Activated CD8-positive, alpha-beta T cell treated with anti-CD3 and anti-CD28 coated beads for 36 hours (primary cell): Measurements from ENCODE around the gene CCL18. TPM values are rescaled to one million over a fixed set of nuclear protein-coding genes. Genes with fewer than 3 reads are reported as not detected.
A peak's percentile ranks its signal among the peaks of the same experiment; 100 is the strongest.

Source experiments
- ATAC-seq: fragments of 200-7000 bp; cut with Tn5 transposase; one replicate; pipeline ENCODE4 v1.10.0; 2021; ENCODE audit warnings: mild to moderate bottlenecking, moderate library complexity
- CTCF ChIA-PET: fragments of 350-600 bp; sonication (Branson Sonifier 250); formaldehyde crosslinking; loops from one replicate; lab custom pipeline; 2021; ENCODE audit warnings: antibody characterized with exemption; lab: Charles Lee
- POLR2A ChIA-PET: fragments of 350-600 bp; sonication (Branson Sonifier 250); formaldehyde crosslinking; loops from one replicate; lab custom pipeline; 2021; ENCODE audit warnings: antibody characterized with exemption; lab: Charles Lee
- DNase-seq: peaks from one replicate; pipeline ENCODE4 v3.0.0-alpha.2; 2020
- H3K27ac Mint-ChIP-seq: one replicate; pipeline ENCODE4 v1.8.0; 2021; ENCODE audit warnings: mild to moderate bottlenecking, mixed read lengths
- H3K27me3 Mint-ChIP-seq: one replicate; pipeline ENCODE4 v1.8.0; 2021; ENCODE audit warnings: mixed read lengths
- H3K36me3 Mint-ChIP-seq: one replicate; pipeline ENCODE4 v1.8.0; 2021; ENCODE audit warnings: low read depth, mixed read lengths
- H3K4me1 Mint-ChIP-seq: one replicate; pipeline ENCODE4 v1.8.0; 2021; ENCODE audit warnings: low read depth, mixed read lengths
- H3K4me3 Mint-ChIP-seq: one replicate; pipeline ENCODE4 v1.8.0; 2021; ENCODE audit warnings: mild to moderate bottlenecking, moderate library complexity, mixed read lengths
- H3K9me3 Mint-ChIP-seq: one replicate; pipeline ENCODE4 v1.8.0; 2021; ENCODE audit warnings: mixed read lengths
- intact Hi-C: fragments of 100-400 bp; cut with micrococcal nuclease; formaldehyde crosslinking; loops from one replicate; pipeline ENCODE4 v1.10.0; 2022
- total RNA-seq, 2 experiments: library from RNA; stranded (reverse); gene quantifications; one replicate each; pipeline ENCODE4 v1.2.3, GENCODE V29; 2021
- TF ChIP-seq, protein P1 (sequence below): fragments of 200-600 bp; IDR thresholded peaks from one replicate; pipeline ENCODE4 v1.8.0; 2022; ENCODE audit warnings: antibody characterized with exemption, mild to moderate bottlenecking

The CCL18 gene
- total RNA-seq, 2 experiments from 2014 or later: not detected

GRCh38 chr17:36057911-36058310, 6.2 kb upstream of the CCL18 start:
- intact Hi-C loops: no loop called here
- POLR2A ChIA-PET: interaction anchor here (1.0 to 1.1 kb wide), 2 partner anchors 8 to 13 kb away, joined by 3 to 4 read pairs; no protein-coding TSS in a partner anchor

GRCh38 chr17:36059406-36059805, 4.7 kb upstream of the CCL18 start:
- Mint-ChIP-seq H3K36me3 (no peaks in the 10 kb centered on the region), H3K4me3 (no peak overlapping the region), H3K27me3 (peaks cover 6% of the 10 kb centered on the region), H3K27ac (no peak overlapping the region), H3K4me1 (peaks cover 6% of the 10 kb centered on the region), H3K9me3 (no peaks in the 10 kb centered on the region)
- ChIA-PET CTCF (interaction anchor here (4.4 kb wide), 1 partner anchor 14 kb away, joined by 27 read pairs; no protein-coding TSS in a partner anchor), POLR2A (no interaction called here)
- no peak for ATAC-seq
- TF ChIP-seq, protein P1, sequence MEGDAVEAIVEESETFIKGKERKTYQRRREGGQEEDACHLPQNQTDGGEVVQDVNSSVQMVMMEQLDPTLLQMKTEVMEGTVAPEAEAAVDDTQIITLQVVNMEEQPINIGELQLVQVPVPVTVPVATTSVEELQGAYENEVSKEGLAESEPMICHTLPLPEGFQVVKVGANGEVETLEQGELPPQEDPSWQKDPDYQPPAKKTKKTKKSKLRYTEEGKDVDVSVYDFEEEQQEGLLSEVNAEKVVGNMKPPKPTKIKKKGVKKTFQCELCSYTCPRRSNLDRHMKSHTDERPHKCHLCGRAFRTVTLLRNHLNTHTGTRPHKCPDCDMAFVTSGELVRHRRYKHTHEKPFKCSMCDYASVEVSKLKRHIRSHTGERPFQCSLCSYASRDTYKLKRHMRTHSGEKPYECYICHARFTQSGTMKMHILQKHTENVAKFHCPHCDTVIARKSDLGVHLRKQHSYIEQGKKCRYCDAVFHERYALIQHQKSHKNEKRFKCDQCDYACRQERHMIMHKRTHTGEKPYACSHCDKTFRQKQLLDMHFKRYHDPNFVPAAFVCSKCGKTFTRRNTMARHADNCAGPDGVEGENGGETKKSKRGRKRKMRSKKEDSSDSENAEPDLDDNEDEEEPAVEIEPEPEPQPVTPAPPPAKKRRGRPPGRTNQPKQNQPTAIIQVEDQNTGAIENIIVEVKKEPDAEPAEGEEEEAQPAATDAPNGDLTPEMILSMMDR: no peak
- intact Hi-C loops: no loop called here
- no peak for DNase-seq

More at GRCh38 chr17:36057911-36058310, 6.2 kb upstream of the CCL18 start:
- H3K4me1 Mint-ChIP-seq: peaks cover 6% of the 10 kb centered on the region
- H3K9me3 Mint-ChIP-seq: no peaks in the 10 kb centered on the region
- peaks cover 8% of the 10 kb centered on the region for H3K27me3 Mint-ChIP-seq
- H3K4me3 Mint-ChIP-seq: no peak overlapping the region
- CTCF ChIA-PET: interaction anchor here (1.1 to 4.4 kb wide), 2 partner anchors 16 to 91 kb away, joined by 4 to 27 read pairs; no protein-coding TSS in a partner anchor
- no peaks in the 10 kb centered on the region for H3K36me3 Mint-ChIP-seq
- no peak overlapping the region for H3K27ac Mint-ChIP-seq
- ATAC-seq (no peak), DNase-seq (no peak)
- TF ChIP-seq, protein P1: no peak

- Mint-ChIP-seq H3K9me3 (no peaks in the 10 kb centered on the region), H3K27ac (no peak overlapping the region), H3K27me3 (peaks cover 6% of the 10 kb centered on the region), H3K4me3 (no peak overlapping the region), H3K4me1 (peaks cover 3% of the 10 kb centered on the region), H3K36me3 (no peaks in the 10 kb centered on the region)
- intact Hi-C loops: no loop called here
- no peak for ATAC-seq
- TF ChIP-seq, protein P1: no peak
- ChIA-PET POLR2A (no interaction called here), CTCF (no interaction called here)
- DNase-seq: no peak
These were observed 3.3 kb upstream of the CCL18 start for GRCh38 chr17:36060816-36061215.

DNA sequence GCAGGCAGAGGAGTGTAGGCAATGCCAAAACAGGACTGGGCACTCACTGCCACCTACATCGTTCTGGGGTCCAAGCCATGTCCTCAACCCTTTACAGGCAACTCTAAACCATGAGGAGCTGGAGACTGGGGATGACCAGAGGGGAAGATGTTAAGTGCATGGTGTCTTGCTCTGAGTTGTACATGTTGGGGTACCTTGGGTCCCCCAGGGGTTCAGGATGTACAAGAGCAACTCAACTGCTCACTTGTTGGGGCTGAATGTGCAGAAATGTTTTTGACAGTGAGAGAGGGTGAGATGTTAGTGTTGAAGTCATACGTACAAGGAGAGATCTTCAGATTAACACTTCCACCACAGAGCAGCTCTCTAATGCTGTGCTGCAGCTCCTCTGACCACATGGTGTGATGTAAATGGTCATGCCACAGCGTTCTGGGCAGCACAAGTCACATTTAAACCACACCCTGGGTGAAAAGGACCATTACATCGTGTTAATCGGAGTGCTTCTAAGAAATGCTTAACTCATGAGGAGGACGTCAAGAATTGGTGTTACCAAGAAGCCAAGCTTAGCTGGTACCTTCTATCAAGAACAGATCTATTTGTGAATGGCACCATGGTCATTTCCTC, 2.4 kb downstream of the CCL18 start:
- POLR2A ChIA-PET: interaction anchor here (1.1 to 1.5 kb wide), 3 partner anchors 9 to 82 kb away, joined by 3 to 4 read pairs (median 4); partner anchors contain the start of gene CCL3
- CTCF ChIA-PET: interaction anchor here (0.5 to 1.7 kb wide), 6 partner anchors 12 to 1469 kb away, joined by 3 to 5 read pairs (median 4); partner anchors contain the start of gene CCL3
- Mint-ChIP-seq H3K4me1 (peaks cover 30% of the 10 kb centered on the region), H3K4me3 (no peak overlapping the region), H3K27ac (peak overlapping the region; percentile 84), H3K27me3 (peaks cover 6% of the 10 kb centered on the region), H3K36me3 (no peaks in the 10 kb centered on the region), H3K9me3 (no peaks in the 10 kb centered on the region)
- intact Hi-C loops: no loop called here
- TF ChIP-seq, protein P1: no peak
- ATAC-seq (peak; percentile 84), DNase-seq (peak; percentile 61)

GRCh38 chr17:36068524-36068923, 4.5 kb downstream of the CCL18 start:
- intact Hi-C loops: no loop called here
- Mint-ChIP-seq H3K4me1 (peaks cover 48% of the 10 kb centered on the region), H3K4me3 (no peak overlapping the region)

More at GRCh38 chr17:36068524-36068923, 4.5 kb downstream of the CCL18 start:
- ChIA-PET POLR2A (no interaction called here), CTCF (interaction anchor here (1.1 to 10.2 kb wide), 5 partner anchors 9 to 99 kb away, joined by 3 to 85 read pairs (median 6); no protein-coding TSS in a partner anchor)
- TF ChIP-seq, protein P1: no peak
- Mint-ChIP-seq H3K36me3 (no peaks in the 10 kb centered on the region), H3K9me3 (no peaks in the 10 kb centered on the region), H3K27ac (peak overlapping the region; percentile 72), H3K27me3 (peaks cover 4% of the 10 kb centered on the region)
- ATAC-seq (no peak), DNase-seq (peak; percentile 37)
